Mesodermal cell (in vitro differentiated cells): ENCODE data around the gene FEV.
A peak's percentile ranks its signal among the peaks of the same experiment; 100 is the strongest.

Source experiments
- H3K27ac ChIP-seq: 2 replicates; pipeline ENCODE4 v1.7.0; 2013; ENCODE audit warnings: mild to moderate bottlenecking, low read depth, low read length, moderate library complexity; ENCODE audit not compliant: severe bottlenecking
- H3K36me3 ChIP-seq: 2 replicates; pipeline ENCODE4 v1.7.1; 2013; ENCODE audit warnings: mild to moderate bottlenecking, low read length, moderate library complexity; ENCODE audit not compliant: control insufficient read depth, insufficient read depth
- H3K4me1 ChIP-seq: one replicate; pipeline ENCODE4 v1.7.1; 2013; ENCODE audit warnings: mild to moderate bottlenecking, low read length; ENCODE audit not compliant: insufficient read depth, control insufficient read depth, poor library complexity, severe bottlenecking
- H3K4me3 ChIP-seq: 2 replicates; pipeline ENCODE4 v1.7.0; 2013; ENCODE audit warnings: low read length, control low read depth, mild to moderate bottlenecking; ENCODE audit not compliant: insufficient read depth, poor library complexity, severe bottlenecking; ENCODE audit errors: extremely low read depth
- H3K9me3 ChIP-seq: 2 replicates; pipeline ENCODE4 v1.7.1; 2013; ENCODE audit warnings: mild to moderate bottlenecking, low read length, moderate library complexity; ENCODE audit not compliant: control insufficient read depth
- WGBS, 2 experiments: methylation state at CpG; one replicate each; pipeline ENCODE4 v1.1.5; 2013; ENCODE audit warnings: missing lambda C conversion rate in 2 of 2; ENCODE audit not compliant: insufficient coverage in 2 of 2; 5-methylcytosine and 5-hydroxymethylcytosine counted together

FEV gene

GRCh38 chr2:219017201-219017931 is 32.4 kb upstream of the FEV start:
- no peak overlapping the region for H3K27ac ChIP-seq
- H3K4me1 ChIP-seq, result no peaks in the 10 kb centered on the region
- H3K36me3 ChIP-seq, result no peaks in the 10 kb centered on the region
- WGBS, 2 experiments, result 84 to 88% methylated on average over 8 to 9 of the region's 14 CpGs
- H3K4me3 ChIP-seq, result no peak overlapping the region
- H3K9me3 ChIP-seq, result no peaks in the 10 kb centered on the region

GRCh38 chr2:219016721-219017120 is 31.7 kb upstream of the FEV start:
- Histone ChIP-seq H3K9me3 (no peaks in the 10 kb centered on the region), H3K4me1 (no peaks in the 10 kb centered on the region), H3K36me3 (no peaks in the 10 kb centered on the region), H3K27ac (no peak overlapping the region), H3K4me3 (no peak overlapping the region)
- WGBS, 2 experiments, result 90 to 93% methylated on average over 9 to 11 of the region's 11 CpGs

- Histone ChIP-seq H3K9me3 (no peaks in the 10 kb centered on the region), H3K4me1 (no peaks in the 10 kb centered on the region), H3K27ac (no peak overlapping the region), H3K4me3 (no peak overlapping the region), H3K36me3 (no peaks in the 10 kb centered on the region)
- WGBS, 2 experiments, result 94 to 100% methylated on average over 2 of the region's 5 CpGs
Observed at GRCh38 chr2:219010873-219011272, 25.9 kb upstream of the FEV start.

DNA sequence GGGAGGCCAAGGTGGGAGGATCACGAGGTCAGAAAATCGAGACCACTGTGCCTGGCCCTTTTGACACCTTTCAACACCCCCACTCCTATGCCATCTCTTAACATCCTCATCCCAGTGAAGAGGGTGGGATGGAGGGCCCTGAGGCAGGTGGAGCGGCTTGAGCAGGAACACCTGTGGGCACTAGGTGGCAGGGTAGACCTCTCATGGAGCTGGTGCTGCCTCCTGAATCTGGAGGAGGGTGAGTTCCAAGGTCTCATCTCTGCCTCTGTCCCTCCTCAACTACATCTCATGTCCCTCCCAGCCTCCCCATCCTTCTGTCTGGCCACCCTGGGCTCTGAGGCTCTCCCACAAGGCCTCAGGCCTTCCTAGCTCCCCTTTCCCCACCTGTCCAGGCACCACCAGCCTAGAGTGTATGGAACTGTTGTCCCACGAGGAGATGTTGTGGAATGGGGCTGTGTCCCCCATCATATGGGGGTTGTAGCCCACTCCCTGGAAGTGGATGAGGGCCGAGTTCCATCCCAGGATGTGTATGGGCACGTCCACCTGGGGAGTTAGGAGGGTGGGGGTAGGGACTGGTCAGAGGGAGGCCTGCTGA is 25.3 kb upstream of the FEV start:
- WGBS, 2 experiments, result 22 to 25% methylated on average over 3 of the region's 6 CpGs
- no peaks in the 10 kb centered on the region for H3K9me3 ChIP-seq
- H3K36me3 ChIP-seq, result no peaks in the 10 kb centered on the region
- H3K4me1 ChIP-seq, result no peaks in the 10 kb centered on the region
- no peak overlapping the region for H3K4me3 ChIP-seq
- H3K27ac ChIP-seq, result no peak overlapping the region

DNA sequence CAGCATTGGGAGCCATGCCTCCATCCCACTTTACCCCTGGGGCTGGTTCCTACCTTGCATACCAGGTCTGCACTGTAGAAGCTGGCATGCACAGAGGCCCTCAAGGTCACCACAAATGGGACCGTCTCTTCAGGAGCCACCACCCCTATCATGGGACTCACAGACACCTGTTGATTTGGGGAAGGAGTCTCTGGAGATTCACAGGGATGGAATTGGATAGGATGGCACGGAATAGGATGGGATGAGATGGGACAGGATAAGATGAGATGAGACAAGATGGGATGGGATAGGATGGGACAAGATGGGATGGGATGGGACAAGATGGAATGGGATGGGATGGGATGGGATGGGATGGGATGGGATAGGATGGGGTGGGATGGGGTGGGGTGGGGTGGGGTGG is 24.3 kb upstream of the FEV start:
- no peaks in the 10 kb centered on the region for H3K4me1 ChIP-seq
- H3K36me3 ChIP-seq, result no peaks in the 10 kb centered on the region
- no peak overlapping the region for H3K27ac ChIP-seq
- no peak overlapping the region for H3K4me3 ChIP-seq
- 33% methylated on average over 1 of the region's 2 CpGs; no CpG with 5 or more reads in 1 of the 2 experiments for WGBS, 2 experiments
- H3K9me3 ChIP-seq, result no peaks in the 10 kb centered on the region

DNA sequence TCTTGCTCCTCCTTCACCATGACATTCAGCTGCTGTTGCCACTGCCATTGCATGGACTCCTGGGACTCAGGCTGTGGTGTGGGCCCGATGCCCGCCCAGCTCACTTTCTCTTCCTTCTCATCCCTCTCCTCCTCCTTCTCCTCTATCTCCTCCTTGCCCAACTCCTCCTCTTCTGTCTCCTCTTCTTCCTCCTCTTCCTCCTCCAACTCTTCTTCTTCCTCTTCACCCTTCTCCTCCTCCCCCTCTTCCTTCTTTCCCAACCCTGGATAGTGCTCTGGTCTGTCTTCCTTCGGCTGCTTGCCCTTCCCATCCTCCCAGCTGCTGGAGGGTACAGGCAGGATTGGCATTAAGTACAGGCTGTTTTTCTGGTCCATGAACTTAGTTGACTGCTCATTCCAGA is 19.0 kb upstream of the FEV start:
- Histone ChIP-seq H3K4me3 (no peak overlapping the region), H3K36me3 (no peaks in the 10 kb centered on the region), H3K27ac (no peak overlapping the region), H3K4me1 (peaks cover 14% of the 10 kb centered on the region), H3K9me3 (no peaks in the 10 kb centered on the region)
- 79 to 87% methylated on average over 2 to 3 of the region's 3 CpGs for WGBS, 2 experiments

DNA sequence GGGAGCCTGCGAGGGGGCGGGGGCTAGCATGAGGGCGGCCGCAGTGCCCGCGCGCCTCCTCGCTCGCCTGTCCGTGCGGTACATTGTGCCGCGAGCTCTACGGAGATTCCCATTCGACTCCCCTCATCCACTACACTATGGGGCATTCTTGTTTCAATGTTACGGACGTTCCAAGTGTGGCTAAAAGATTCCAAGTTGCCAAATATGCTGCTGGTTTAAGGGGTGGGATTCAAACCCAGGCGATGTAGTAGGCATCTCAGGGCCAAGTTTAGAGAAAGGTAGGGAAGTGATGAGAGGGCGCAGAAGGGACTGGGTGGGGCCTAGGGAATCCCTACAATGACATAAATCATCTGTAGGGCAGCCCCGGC is 18.3 kb upstream of the FEV start:
- Histone ChIP-seq H3K9me3 (no peaks in the 10 kb centered on the region), H3K4me3 (peak overlapping the region; percentile 16)
- WGBS, 2 experiments, result 12 to 48% methylated on average over 2 to 18 of the region's 20 CpGs

GRCh38 chr2:219002395-219003266 is 17.6 kb upstream of the FEV start:
- Histone ChIP-seq H3K27ac (no peak overlapping the region), H3K4me1 (peaks cover 14% of the 10 kb centered on the region), H3K36me3 (no peaks in the 10 kb centered on the region), H3K4me3 (peak overlapping the region; percentile 16), H3K9me3 (no peaks in the 10 kb centered on the region)
- WGBS, 2 experiments, result 2% methylated on average over 48 to 62 of the region's 72 CpGs

More for the DNA sequence above, 18.3 kb upstream of the FEV start:
- H3K36me3 ChIP-seq, result no peaks in the 10 kb centered on the region
- peaks cover 14% of the 10 kb centered on the region for H3K4me1 ChIP-seq
- H3K27ac ChIP-seq, result no peak overlapping the region

- Histone ChIP-seq H3K9me3 (no peaks in the 10 kb centered on the region), H3K4me1 (peaks cover 14% of the 10 kb centered on the region), H3K36me3 (no peaks in the 10 kb centered on the region), H3K27ac (no peak overlapping the region), H3K4me3 (no peak overlapping the region)
- WGBS, 2 experiments, result 2 to 3% methylated on average over 54 to 60 of the region's 70 CpGs
Observed at GRCh38 chr2:219001577-219002394, 16.8 kb upstream of the FEV start.

GRCh38 chr2:219001100-219001576 is 16.2 kb upstream of the FEV start:
- Histone ChIP-seq H3K9me3 (no peaks in the 10 kb centered on the region), H3K4me1 (peaks cover 14% of the 10 kb centered on the region), H3K4me3 (no peak overlapping the region), H3K36me3 (no peaks in the 10 kb centered on the region), H3K27ac (no peak overlapping the region)
- 6% methylated on average over 21 to 24 of the region's 26 CpGs for WGBS, 2 experiments
